K562 (cell line): ENCODE results near the gene SYT6. TPM values are rescaled to one million over a fixed set of nuclear protein-coding genes. Genes with fewer than 3 reads are reported as not detected.

Experiments
- ATAC-seq: fragments of 200-7000 bp; cut with Tn5 transposase; 3 replicates; pipeline ENCODE4 v1.9.1; 2020; ENCODE audit warnings: moderate library complexity
- BruUV-seq: library from RNA; stranded (reverse); fragments of 400-500 nt; replicated peaks from 2 replicates; lab custom pipeline; 2021; lab: Mats Ljungman, UMichigan
- CTCF ChIA-PET: fragments of 300-600 bp; formaldehyde crosslinking; extraction: SDS; loops from one replicate; lab custom pipeline; 2021; ENCODE audit warnings: low intra/inter-chr PET ratio; lab: Yijun Ruan, JAX
- POLR2A ChIA-PET: fragments of 300-600, 350-650 bp; sonication (Branson Sonifier 250); formaldehyde crosslinking; extraction: SDS; loops from one replicate; lab custom pipeline; 2021; ENCODE audit warnings: antibody characterized with exemption, inconsistent platforms; lab: Yijun Ruan, JAX
- DNase-seq, 4 experiments: peaks; one replicate each; pipeline versions ENCODE4 v3.0.0 to v3.0.0-alpha.2; 2011 to 2018; ENCODE audit warnings: low spot score in 3 of 4, mixed read lengths in 3 of 4; ENCODE audit errors: extremely low read depth in 1 of 4
- FAIRE-seq: peaks from 2 replicates; lab custom pipeline; 2011; peaks lifted over from hg19 to GRCh38; lab: Jason Lieb, UNC
- H2AFZ ChIP-seq: 2 replicates; pipeline ENCODE4 v1.6.0; 2011; ENCODE audit warnings: low read depth, low read length, control low read depth, inconsistent platforms
- H3K27ac ChIP-seq: fragments of 200-600 bp; 3 replicates; pipeline ENCODE4 v1.8.0; 2011; ENCODE audit warnings: low read depth, mild to moderate bottlenecking, control low read depth, inconsistent platforms, low read length, moderate library complexity, mixed read lengths; ENCODE audit errors: extremely low read depth
- H3K27me3 ChIP-seq, 2 experiments: fragments of 300-600 bp in 1 of 2; 2 replicates in 1 of 2; 3 replicates in 1 of 2; pipeline versions ENCODE4 v1.6.0 to v1.8.0; 2011; ENCODE audit warnings: inconsistent platforms in 2 of 2, low read length in 2 of 2, mild to moderate bottlenecking in 1 of 2, mixed read lengths in 1 of 2, moderate library complexity in 1 of 2; ENCODE audit not compliant: control insufficient read depth in 2 of 2, insufficient read depth in 2 of 2
- H3K36me3 ChIP-seq: fragments of 300-600 bp; 3 replicates; pipeline ENCODE4 v1.8.0; 2011; ENCODE audit warnings: mild to moderate bottlenecking, low read length, inconsistent platforms; ENCODE audit not compliant: control insufficient read depth, insufficient read depth
- H3K4me1 ChIP-seq, 2 experiments: fragments of 200-600 bp in 1 of 2; replicated peaks in 1 of 2; 2 replicates in 1 of 2; 3 replicates in 1 of 2; pipeline versions ENCODE4 v1.5.1 to v1.8.0; 2011; ENCODE audit warnings: inconsistent platforms in 2 of 2, low read length in 2 of 2, mild to moderate bottlenecking in 1 of 2, mixed read lengths in 1 of 2, moderate library complexity in 1 of 2; ENCODE audit not compliant: control insufficient read depth in 2 of 2, insufficient read depth in 2 of 2
- H3K4me2 ChIP-seq: 2 replicates; pipeline ENCODE4 v1.6.1; 2011; ENCODE audit warnings: low read length, control low read depth, inconsistent platforms, mixed read lengths; ENCODE audit not compliant: insufficient read depth
- H3K4me3 ChIP-seq: fragments of 200-600 bp; sonication (generic), shearing (Covaris generic); 2 replicates; pipeline ENCODE4 v1.5.1; 2016; ENCODE audit warnings: control low read depth, inconsistent platforms
- H3K79me2 ChIP-seq: fragments of 200-600 bp; 3 replicates; pipeline ENCODE4 v1.8.0; 2011; ENCODE audit warnings: low read length, inconsistent platforms; ENCODE audit not compliant: control insufficient read depth, insufficient read depth
- H3K9ac ChIP-seq, 2 experiments: 2 replicates each; pipeline versions ENCODE4 v1.6.0 to v1.6.1; 2011; ENCODE audit warnings: low read depth in 2 of 2, low read length in 2 of 2, control low read depth in 1 of 2, inconsistent platforms in 1 of 2, mild to moderate bottlenecking in 1 of 2, mixed read lengths in 1 of 2; ENCODE audit not compliant: insufficient read depth in 1 of 2
- H3K9me1 ChIP-seq: one replicate; pipeline ENCODE4 v1.6.0; 2011; ENCODE audit warnings: inconsistent platforms, mild to moderate bottlenecking, low read length, moderate library complexity; ENCODE audit not compliant: control insufficient read depth, insufficient read depth
- H3K9me3 ChIP-seq: replicated peaks from 2 replicates; pipeline ENCODE4 v1.5.1; 2011; ENCODE audit warnings: low read depth, low read length, inconsistent platforms; ENCODE audit not compliant: control insufficient read depth, insufficient read depth
- H4K20me1 ChIP-seq: replicated peaks from 2 replicates; pipeline ENCODE4 v1.6.1; 2011; ENCODE audit warnings: low read length, inconsistent platforms, mixed read lengths; ENCODE audit not compliant: control insufficient read depth, insufficient read depth
- FOSL1 ChIP-seq: fragments of 200-800 bp; sonication (Bioruptor generic); conservative IDR thresholded peaks from 2 replicates; pipeline ENCODE4 v1.6.1; 2016; ENCODE audit warnings: missing genetic modification characterization, missing compliant biosample characterization
- NFYB ChIP-seq: IDR thresholded peaks from 2 replicates; pipeline ENCODE4 v1.6.1; 2011; ENCODE audit warnings: mild to moderate bottlenecking, moderate library complexity; ENCODE audit not compliant: insufficient read length; ENCODE audit errors: extremely low read depth
- TAF7 ChIP-seq: fragments of 450-650 bp; IDR thresholded peaks from 2 replicates; pipeline ENCODE4 v1.6.1; 2016; ENCODE audit warnings: missing genetic modification characterization, missing compliant biosample characterization
- U2AF2 ChIP-seq: fragments of 200-400 bp; formaldehyde crosslinking; optimal IDR thresholded peaks from 2 replicates; pipeline ENCODE3; 2017; ENCODE audit warnings: low read depth, mild to moderate bottlenecking, low read length
- WGBS: fragments of 100-300 bp; shearing (Covaris generic); methylation state at CpG from one replicate; pipeline ENCODE4 v1.1.6; 2016; ENCODE audit warnings: low coverage, mixed read lengths; ENCODE audit not compliant: insufficient coverage; ENCODE audit errors: missing lambda C conversion rate; 5-methylcytosine and 5-hydroxymethylcytosine counted together
- in situ Hi-C: fragments of 300-500 bp; cut with MboI; formaldehyde crosslinking; loops from 4 replicates; pipeline ENCODE4 v1.15.0; 2018; ENCODE audit warnings: inconsistent platforms, mixed read lengths
- intact Hi-C: fragments of 100-400 bp; cut with micrococcal nuclease; formaldehyde crosslinking; loops from 2 replicates; pipeline ENCODE4 v1.14.2; 2022
- polyA plus RNA-seq, 8 experiments: library from polyadenylated mRNA; depleted of rRNA in 4 of 8; stranded (reverse) in 5 of 8; unstranded in 3 of 8; fragments of >200 nt; fragmentation: Nextera tagmentation in 2 of 8; fragmentation: Illumina TruSeq in 1 of 8; extraction: Ambion mirVana in 2 of 8; extraction: Trizol in 1 of 8; gene quantifications; 2 replicates each; pipeline versions ENCODE4 v1.2.1 to v1.2.3, GENCODE V29; 2011 to 2014; ENCODE audit warnings: inconsistent platforms in 1 of 8, missing spikeins in 1 of 8
- total RNA-seq, 7 experiments: library from RNA; depleted of rRNA in 6 of 7; stranded (reverse); fragments of >200 nt in 6 of 7; fragmentation: Illumina TruSeq in 2 of 7; extraction: Trizol in 2 of 7; gene quantifications; 2 replicates each; pipeline versions ENCODE4 v1.2.1 to v1.2.3, GENCODE V29; 2011 to 2021; ENCODE audit warnings: low replicate concordance in 1 of 7
- TF ChIP-seq, protein P1 (sequence below): sonication (generic); formaldehyde crosslinking; IDR thresholded peaks from 2 replicates; pipeline ENCODE4 v1.8.1; 2023; ENCODE audit warnings: mild to moderate bottlenecking, missing genetic modification reagents

Gene SYT6
- total and polyA plus RNA-seq, 9 of the 15 experiments (the other 6 are each of a cell fraction or from before 2014, with no cell fraction given) = 0.06 TPM; not detected in 8

DNA sequence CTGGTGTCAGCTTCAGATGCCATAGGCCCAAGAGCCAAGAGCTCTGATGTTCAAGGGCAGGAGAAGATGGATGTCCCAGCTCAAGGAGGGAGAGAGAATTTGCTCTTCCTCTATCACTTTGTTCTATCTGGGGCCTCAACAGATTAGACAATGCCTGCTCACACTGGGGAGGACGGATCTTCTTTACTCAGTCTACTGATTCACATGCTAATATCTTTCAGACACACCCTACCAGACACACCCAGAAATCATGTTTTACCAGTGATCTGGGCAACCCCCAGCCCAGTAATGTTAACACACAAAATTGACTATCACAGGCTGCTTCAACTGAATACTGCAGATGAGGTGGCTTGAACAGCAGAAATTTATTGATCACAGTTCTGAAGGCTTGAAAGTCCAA is 105.4 kb downstream of the SYT6 start:
- H2AFZ ChIP-seq = no peak overlapping the region
- TF ChIP-seq FOSL1 (tag) (peak; percentile 33; the same call in 1 of the 2 replicates), TAF7 (tag) (no peak), NFYB (no peak), U2AF2 (no peak)
- TF ChIP-seq, protein P1, sequence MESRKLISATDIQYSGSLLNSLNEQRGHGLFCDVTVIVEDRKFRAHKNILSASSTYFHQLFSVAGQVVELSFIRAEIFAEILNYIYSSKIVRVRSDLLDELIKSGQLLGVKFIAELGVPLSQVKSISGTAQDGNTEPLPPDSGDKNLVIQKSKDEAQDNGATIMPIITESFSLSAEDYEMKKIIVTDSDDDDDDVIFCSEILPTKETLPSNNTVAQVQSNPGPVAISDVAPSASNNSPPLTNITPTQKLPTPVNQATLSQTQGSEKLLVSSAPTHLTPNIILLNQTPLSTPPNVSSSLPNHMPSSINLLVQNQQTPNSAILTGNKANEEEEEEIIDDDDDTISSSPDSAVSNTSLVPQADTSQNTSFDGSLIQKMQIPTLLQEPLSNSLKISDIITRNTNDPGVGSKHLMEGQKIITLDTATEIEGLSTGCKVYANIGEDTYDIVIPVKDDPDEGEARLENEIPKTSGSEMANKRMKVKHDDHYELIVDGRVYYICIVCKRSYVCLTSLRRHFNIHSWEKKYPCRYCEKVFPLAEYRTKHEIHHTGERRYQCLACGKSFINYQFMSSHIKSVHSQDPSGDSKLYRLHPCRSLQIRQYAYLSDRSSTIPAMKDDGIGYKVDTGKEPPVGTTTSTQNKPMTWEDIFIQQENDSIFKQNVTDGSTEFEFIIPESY (CRISPR knock-in tag) = no peak
- TF ChIP-seq, all 486 proteins: peak for 1
- Histone ChIP-seq H3K79me2 (no peaks in the 10 kb centered on the region), H3K36me3 (no peaks in the 10 kb centered on the region), H3K4me3 (no peak overlapping the region), H3K9me3 (no peaks in the 10 kb centered on the region), H3K27me3 (peaks cover 0 to 8% of the 10 kb centered on the region in 2 experiments; a peak in 3 of 5 replicates), H3K4me2 (no peak overlapping the region), H3K9ac (no peak overlapping the region), H3K27ac (no peak overlapping the region), H3K4me1 (no peaks in the 10 kb centered on the region), H4K20me1 (no peaks in the 10 kb centered on the region), H3K9me1 (no peaks in the 10 kb centered on the region)
- no peak for DNase-seq
- no peak for FAIRE-seq
- intact Hi-C loops (no loop called here), in situ Hi-C loops (no loop called here)
- POLR2A ChIA-PET = interaction anchor here (1.5 kb wide), 1 partner anchor 10 kb away, joined by 4 read pairs; no protein-coding TSS in a partner anchor
- no peak for ATAC-seq
- 0% methylated on average over 1 of the region's 1 CpG for WGBS
- CTCF ChIA-PET = no interaction called here
- no TSS peak for BruUV-seq
